ENCODE data around the gene OR2S2.
"Not testable (repeated sequence)": the region's sequence is repeated elsewhere in the genome, so short reads cannot be mapped to it uniquely, and the experiment has no call there.

Gene OR2S2

GRCh38 chr9:35958104-35958837 lies at the start of gene OR2S2:
Gene OR2S2, minus strand, starts transcription at chr9:35958154. Its CDS starts 56 bp downstream, at chr9:35958098.
- no peak for DNase-seq

GRCh38 chr9:36007316-36007708 lies 49.4 kb upstream of the OR2S2 start:
- no peak for DNase-seq

GRCh38 chr9:36006549-36007315 lies 48.8 kb upstream of the OR2S2 start:
- no peak for DNase-seq

- no peak for DNase-seq
These were observed 47.9 kb upstream of the OR2S2 start for GRCh38 chr9:36005891-36006290.

GRCh38 chr9:35998333-35998732 lies 40.4 kb upstream of the OR2S2 start:
- DNase-seq, result no peak

- DNase-seq, result not testable (repeated sequence)
These were observed 39.1 kb upstream of the OR2S2 start for GRCh38 chr9:35997016-35997415.

- no peak for DNase-seq
These were observed 38.5 kb upstream of the OR2S2 start for GRCh38 chr9:35996358-35996970.

- DNase-seq, result no peak
These were observed 37.0 kb upstream of the OR2S2 start for GRCh38 chr9:35994959-35995358.

GRCh38 chr9:35993976-35994720 lies 36.2 kb upstream of the OR2S2 start:
- DNase-seq, result no peak

- not testable (repeated sequence) for DNase-seq
These were observed 35.2 kb upstream of the OR2S2 start for GRCh38 chr9:35993136-35993535.

- no peak for DNase-seq
These were observed 32.2 kb upstream of the OR2S2 start for GRCh38 chr9:35990155-35990554.

GRCh38 chr9:35984021-35984420 lies 26.1 kb upstream of the OR2S2 start:
- DNase-seq, result no peak

- no peak for DNase-seq
These were observed 23.7 kb upstream of the OR2S2 start for GRCh38 chr9:35981699-35982098.

GRCh38 chr9:35980289-35981011 lies 22.5 kb upstream of the OR2S2 start:
- DNase-seq, result no peak

- DNase-seq, result no peak
These were observed 20.8 kb upstream of the OR2S2 start for GRCh38 chr9:35978792-35979191.

GRCh38 chr9:35976726-35977125 lies 18.8 kb upstream of the OR2S2 start:
- no peak for DNase-seq

GRCh38 chr9:35974800-35975199 lies 16.8 kb upstream of the OR2S2 start:
- no peak for DNase-seq

GRCh38 chr9:35972093-35972492 lies 14.1 kb upstream of the OR2S2 start:
- no peak for DNase-seq

GRCh38 chr9:35967042-35967441 lies 9.1 kb upstream of the OR2S2 start:
- no peak for DNase-seq

- DNase-seq, result no peak
These were observed 8.5 kb upstream of the OR2S2 start for GRCh38 chr9:35966433-35966832.

- no peak for DNase-seq
These were observed 7.1 kb upstream of the OR2S2 start for GRCh38 chr9:35965011-35965410.

- no peak for DNase-seq
These were observed 4.4 kb upstream of the OR2S2 start for GRCh38 chr9:35962126-35962906.

Measured in SHP77 (cell line).